GM19324 (cell line): ENCODE data around the gene PEX12.
"Not testable (repeated sequence)": the region's sequence is repeated elsewhere in the genome, so short reads cannot be mapped to it uniquely, and the experiment has no call there.

Experiments used
- ATAC-seq: cut with Tn5 transposase; IDR thresholded peaks from one replicate; pipeline ENCODE4 v1.9.1; 2021; ENCODE audit warnings: mild to moderate bottlenecking, moderate library complexity; ENCODE audit not compliant: unreplicated experiment, low FRiP score

The PEX12 gene

GRCh38 chr17:35584061-35584460, 5.7 kb upstream of the PEX12 start:
- ATAC-seq = no peak

- no peak for ATAC-seq
Observed at GRCh38 chr17:35578929-35579432, 610 bp upstream of the PEX12 start.

GRCh38 chr17:35577830-35578196, 558 bp downstream of the PEX12 start:
- no peak for ATAC-seq

- ATAC-seq = no peak
Observed at GRCh38 chr17:35575759-35576158, 2.6 kb downstream of the PEX12 start.

- ATAC-seq = no peak
Observed at GRCh38 chr17:35569405-35569804, 9.0 kb downstream of the PEX12 start.

GRCh38 chr17:35568561-35568960, 9.8 kb downstream of the PEX12 start:
- no peak for ATAC-seq

- ATAC-seq = no peak
Observed at GRCh38 chr17:35566968-35567367, 11.4 kb downstream of the PEX12 start.

- not testable (repeated sequence) for ATAC-seq
Observed at GRCh38 chr17:35563181-35563580, 15.2 kb downstream of the PEX12 start.

- no peak for ATAC-seq
Observed at GRCh38 chr17:35560703-35561102, 17.7 kb downstream of the PEX12 start, which contains the start of gene SLFN14. TSS of gene SLFN14 (minus strand) at chr17:35560819. CDS start at chr17:35558062, 2,757 bp downstream.

- ATAC-seq = no peak
Observed at GRCh38 chr17:35559495-35560210, 18.7 kb downstream of the PEX12 start.

- ATAC-seq = no peak
Observed at GRCh38 chr17:35557353-35557752, 21.0 kb downstream of the PEX12 start.

GRCh38 chr17:35555691-35556090, 22.7 kb downstream of the PEX12 start:
- no peak for ATAC-seq

- no peak for ATAC-seq
Observed at GRCh38 chr17:35554668-35555067, 23.7 kb downstream of the PEX12 start.

- ATAC-seq = no peak
Observed at GRCh38 chr17:35553310-35553709, 25.1 kb downstream of the PEX12 start.

- ATAC-seq = no peak
Observed at GRCh38 chr17:35548978-35549377, 29.4 kb downstream of the PEX12 start.

- ATAC-seq = no peak
Observed at GRCh38 chr17:35548208-35548810, 30.1 kb downstream of the PEX12 start.

- ATAC-seq = no peak
Observed at GRCh38 chr17:35546487-35546886, 31.9 kb downstream of the PEX12 start.

GRCh38 chr17:35545150-35545549, 33.2 kb downstream of the PEX12 start:
- ATAC-seq = no peak

GRCh38 chr17:35543856-35544255, 34.5 kb downstream of the PEX12 start:
- ATAC-seq = no peak

GRCh38 chr17:35542990-35543389, 35.4 kb downstream of the PEX12 start:
- no peak for ATAC-seq

- no peak for ATAC-seq
Observed at GRCh38 chr17:35541434-35541833, 36.9 kb downstream of the PEX12 start.
